Jurkat, Clone E6-1 (cell line): ENCODE results near the gene ALG10. TPM values are rescaled to one million over a fixed set of nuclear protein-coding genes. Genes with fewer than 3 reads are reported as not detected.
"Not testable (repeated sequence)": the region's sequence is repeated elsewhere in the genome, so short reads cannot be mapped to it uniquely, and the experiment has no call there.

Experiments used
- DNase-seq: peaks from one replicate; pipeline ENCODE4 v3.0.0-alpha.2; 2011; ENCODE audit warnings: low read depth, low spot score
- H3K4me3 ChIP-seq: 2 replicates; pipeline ENCODE4 v1.5.1; 2011; ENCODE audit warnings: mild to moderate bottlenecking, low read length, control low read depth, moderate library complexity
- polyA plus RNA-seq: library from polyadenylated mRNA; unstranded; fragments of >200 nt; gene quantifications from one replicate; pipeline ENCODE4 v1.2.1, GENCODE V29; 2012; ENCODE audit warnings: missing spikeins; ENCODE audit not compliant: insufficient read length, insufficient read depth

ALG10 gene
- 10.1 TPM for polyA plus RNA-seq

GRCh38 chr12:34022079-34022830 is at the start of gene ALG10:
ALG10 (plus strand) TSS chr12:34022496; CDS start chr12:34022600, 104 bp downstream.
- peak; percentile 97 for DNase-seq
- H3K4me3 ChIP-seq, result peak within 1 kb of the TSS; percentile 87

GRCh38 chr12:33972884-33973283 is 49.4 kb upstream of the ALG10 start:
- DNase-seq, H3K4me3 ChIP-seq: not testable (repeated sequence)

GRCh38 chr12:33977887-33978286 is 44.4 kb upstream of the ALG10 start:
- no peak for DNase-seq
- no peak overlapping the region for H3K4me3 ChIP-seq

GRCh38 chr12:33988197-33988805 is 34.0 kb upstream of the ALG10 start:
- DNase-seq, result no peak

GRCh38 chr12:33988913-33989312 is 33.4 kb upstream of the ALG10 start:
- no peak for DNase-seq
- H3K4me3 ChIP-seq, result no peak overlapping the region

More at GRCh38 chr12:33988197-33988805, 34.0 kb upstream of the ALG10 start:
- H3K4me3 ChIP-seq, result no peak overlapping the region

GRCh38 chr12:33994857-33995808 is 27.2 kb upstream of the ALG10 start:
- H3K4me3 ChIP-seq, result no peak overlapping the region
- no peak for DNase-seq

GRCh38 chr12:34008835-34009234 is 13.5 kb upstream of the ALG10 start:
- not testable (repeated sequence) for H3K4me3 ChIP-seq, DNase-seq

GRCh38 chr12:34016361-34016760 is 5.9 kb upstream of the ALG10 start:
- H3K4me3 ChIP-seq, result no peak overlapping the region
- no peak for DNase-seq

- H3K4me3 ChIP-seq, result no peak overlapping the region
- DNase-seq, result no peak
Observed at GRCh38 chr12:34021071-34021470, 1.2 kb upstream of the ALG10 start.

- not testable (repeated sequence) for H3K4me3 ChIP-seq, DNase-seq
Observed at GRCh38 chr12:34027661-34028060, 5.4 kb downstream of the ALG10 start.

GRCh38 chr12:34030591-34030990 is 8.3 kb downstream of the ALG10 start:
- DNase-seq, result no peak
- no peak overlapping the region for H3K4me3 ChIP-seq

- peak; percentile 41 for DNase-seq
- H3K4me3 ChIP-seq, result no peak overlapping the region
Observed at GRCh38 chr12:34033628-34034296, 11.5 kb downstream of the ALG10 start.

GRCh38 chr12:34038357-34038756 is 16.1 kb downstream of the ALG10 start:
- H3K4me3 ChIP-seq, result not testable (repeated sequence)
- DNase-seq, result peak; percentile 28

- no peak for DNase-seq
- no peak overlapping the region for H3K4me3 ChIP-seq
Observed at GRCh38 chr12:34046570-34046969, 24.3 kb downstream of the ALG10 start.

GRCh38 chr12:34047855-34048254 is 25.6 kb downstream of the ALG10 start:
- not testable (repeated sequence) for H3K4me3 ChIP-seq, DNase-seq

- H3K4me3 ChIP-seq, result no peak overlapping the region
- no peak for DNase-seq
Observed at GRCh38 chr12:34048714-34049113, 26.4 kb downstream of the ALG10 start.

- no peak overlapping the region for H3K4me3 ChIP-seq
- DNase-seq, result no peak
Observed at GRCh38 chr12:34051486-34051885, 29.2 kb downstream of the ALG10 start.

GRCh38 chr12:34054938-34055337 is 32.6 kb downstream of the ALG10 start:
- no peak overlapping the region for H3K4me3 ChIP-seq
- DNase-seq, result peak; percentile 34
